CD4-positive, alpha-beta T cell treated with Interleukin-17A for 4 hours (primary cell): ENCODE data around the gene RABGGTB.
"Not testable (repeated sequence)": the region's sequence is repeated elsewhere in the genome, so short reads cannot be mapped to it uniquely, and the experiment has no call there.

ENCODE experiments used
- DNase-seq: peaks from one replicate; pipeline ENCODE4 v3.0.0-alpha.2; 2020; ENCODE audit warnings: mixed read lengths

The RABGGTB gene

DNA sequence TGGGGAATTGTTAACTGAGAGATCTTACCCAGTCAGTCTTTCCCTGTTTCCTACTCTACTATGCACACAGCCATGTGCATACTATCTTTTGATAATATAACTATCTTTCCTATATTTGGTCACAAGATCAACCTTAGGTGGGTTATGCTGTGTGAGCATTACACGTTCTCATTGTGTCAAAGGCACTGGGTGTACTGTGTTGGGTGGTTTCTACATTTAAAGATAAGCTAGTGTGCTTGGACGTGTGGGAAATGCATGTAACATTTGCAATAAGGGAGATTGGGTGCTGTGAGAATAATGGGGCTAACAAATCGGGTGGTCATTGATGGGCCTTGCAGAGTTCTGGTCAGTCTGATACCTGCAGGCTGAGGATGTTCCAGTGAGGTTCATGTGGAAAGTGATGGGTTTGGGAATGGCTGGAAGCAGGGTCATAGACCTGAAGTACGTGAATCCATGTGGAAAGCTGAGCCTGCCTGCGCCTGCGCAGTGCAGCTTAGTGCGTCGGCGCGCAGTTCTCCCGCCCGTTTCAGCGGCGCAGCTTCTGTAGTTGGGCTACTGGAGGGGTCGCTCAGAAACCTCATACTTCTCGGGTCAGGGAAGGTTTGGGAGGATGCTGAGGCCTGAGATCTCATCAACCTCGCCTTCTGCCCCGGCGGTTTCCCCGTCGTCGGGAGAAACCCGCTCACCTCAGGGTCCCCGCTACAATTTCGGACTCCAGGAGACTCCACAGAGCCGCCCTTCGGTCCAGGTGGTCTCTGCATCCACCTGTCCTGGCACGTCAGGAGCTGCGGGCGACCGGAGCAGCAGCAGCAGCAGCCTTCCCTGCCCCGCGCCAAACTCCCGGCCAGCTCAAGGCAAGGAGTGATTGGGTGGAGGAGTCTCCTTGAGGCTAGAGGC, 10.6 kb downstream of the RABGGTB start, which contains the start of gene MSH4:
Gene MSH4, plus strand, starts transcription at position 507 of the 897 bp plus-strand sequence. Its CDS starts 104 bp downstream, at position 611.
- no peak for DNase-seq

- no peak for DNase-seq
Measured at GRCh38 chr1:75797273-75797588, 11.2 kb downstream of the RABGGTB start.

- no peak for DNase-seq
Measured at GRCh38 chr1:75797606-75798216, 11.7 kb downstream of the RABGGTB start.

DNA sequence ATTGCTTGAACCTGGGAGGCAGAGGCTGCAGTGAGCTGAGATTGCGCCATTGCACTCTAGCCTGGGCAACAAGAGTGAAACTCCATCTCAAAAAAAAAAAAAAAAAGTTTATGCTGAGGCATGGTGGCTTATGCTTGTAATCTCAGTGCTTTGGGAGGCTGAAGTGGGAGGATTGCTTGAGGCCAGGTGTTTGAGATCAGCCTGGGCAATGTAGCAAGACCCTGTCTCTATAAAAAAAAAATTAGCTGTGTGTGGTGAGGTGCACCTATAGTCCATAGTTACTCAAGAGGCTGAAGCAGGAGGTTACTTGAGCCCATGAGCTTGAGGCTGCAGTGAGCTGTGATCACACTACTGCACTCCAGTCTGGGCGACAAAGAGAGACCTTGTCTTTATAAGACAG, 15.4 kb downstream of the RABGGTB start:
- not testable (repeated sequence) for DNase-seq

DNA sequence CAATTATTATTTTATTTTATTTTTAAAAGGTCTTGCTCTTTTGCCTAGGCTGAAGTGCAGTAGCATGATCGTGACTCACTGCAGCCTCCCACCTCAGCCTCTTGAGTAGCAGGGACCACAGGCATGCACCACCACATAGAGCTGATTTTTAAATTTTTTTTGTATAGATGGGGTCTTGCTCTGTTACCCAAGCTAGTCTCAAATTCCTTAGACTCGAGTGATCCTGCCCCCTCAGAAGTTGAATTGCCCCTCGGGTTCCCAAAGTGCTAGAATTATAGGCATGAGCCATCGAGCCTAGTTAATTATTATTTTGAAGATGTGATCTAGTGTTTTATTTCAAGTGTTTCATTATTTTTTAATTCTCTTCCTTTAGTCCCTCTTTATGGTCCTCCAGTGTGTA, 22.9 kb downstream of the RABGGTB start:
- no peak for DNase-seq

DNA sequence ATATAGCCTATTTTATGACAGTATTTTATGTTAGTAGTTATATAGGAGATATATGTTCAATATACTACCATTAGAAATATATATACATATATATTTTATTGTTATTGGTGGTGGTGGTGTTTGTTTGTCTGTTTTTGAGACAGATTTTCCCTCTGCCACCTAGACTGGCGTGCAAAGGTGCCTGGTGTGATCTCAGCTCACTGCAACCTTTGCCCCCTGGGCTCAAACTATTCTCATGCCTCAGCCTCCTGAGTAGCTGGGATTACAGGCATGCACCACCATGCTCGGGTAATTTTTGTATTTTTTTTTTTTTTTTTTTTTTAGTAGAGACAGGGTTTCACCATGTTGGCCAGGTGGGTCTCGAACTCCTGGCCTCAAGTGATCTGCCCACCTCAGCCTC, 24.1 kb downstream of the RABGGTB start:
- DNase-seq: not testable (repeated sequence)

GRCh38 chr1:75811211-75811981, 25.3 kb downstream of the RABGGTB start:
- DNase-seq: no peak

- no peak for DNase-seq
Measured at GRCh38 chr1:75812065-75812464, 26.0 kb downstream of the RABGGTB start.

- not testable (repeated sequence) for DNase-seq
Measured at GRCh38 chr1:75823596-75823995, 37.5 kb downstream of the RABGGTB start.

DNA sequence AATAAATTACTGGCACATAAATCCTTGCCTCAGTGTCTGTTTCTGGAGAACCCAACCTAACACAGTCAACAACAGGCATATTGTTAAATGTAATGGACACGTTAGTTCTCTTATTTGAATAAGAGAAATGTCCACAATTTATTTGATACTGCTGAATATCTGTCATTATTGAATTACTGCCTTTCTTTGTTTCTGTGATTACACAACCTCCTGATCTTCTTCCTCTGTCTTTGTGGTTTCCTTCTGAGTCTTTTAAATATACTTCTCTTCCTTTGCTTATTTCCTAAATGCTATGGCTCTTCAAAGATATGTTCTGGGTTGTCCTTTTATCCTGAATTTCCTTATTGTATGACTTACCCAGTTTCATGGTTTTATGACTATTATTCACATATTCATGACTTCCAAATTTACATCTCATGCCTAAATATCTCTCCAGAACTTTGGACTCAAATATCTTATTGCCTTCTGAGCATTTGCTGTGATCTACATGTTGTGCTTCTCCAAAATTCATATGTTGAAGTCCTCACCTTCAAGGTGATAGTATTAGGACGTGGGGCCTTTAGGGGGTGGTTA, 50.6 kb downstream of the RABGGTB start:
- DNase-seq: no peak

DNA sequence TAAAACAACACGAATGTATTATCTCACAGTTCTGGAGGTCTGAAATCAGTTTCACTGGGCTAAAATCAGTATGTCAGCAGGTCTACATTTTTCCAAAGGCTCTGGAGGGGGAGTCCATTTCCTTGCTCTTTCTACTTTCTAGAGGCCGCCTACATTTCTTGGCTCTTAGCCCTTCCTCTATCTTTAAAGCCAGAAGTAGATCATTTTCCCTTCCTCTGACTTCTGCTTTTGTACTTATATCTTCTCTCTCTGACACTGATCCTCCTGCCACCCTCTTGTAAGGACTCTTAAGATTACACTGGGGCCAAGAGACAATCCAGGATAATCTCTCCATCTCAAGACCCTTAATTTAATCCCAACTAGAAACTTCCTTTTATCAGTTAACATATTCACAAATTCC, 52.0 kb downstream of the RABGGTB start:
- no peak for DNase-seq

- DNase-seq: no peak
Measured at GRCh38 chr1:75841421-75841820, 55.4 kb downstream of the RABGGTB start.
